ENCODE results near the gene RGS6.

The RGS6 gene

DNA sequence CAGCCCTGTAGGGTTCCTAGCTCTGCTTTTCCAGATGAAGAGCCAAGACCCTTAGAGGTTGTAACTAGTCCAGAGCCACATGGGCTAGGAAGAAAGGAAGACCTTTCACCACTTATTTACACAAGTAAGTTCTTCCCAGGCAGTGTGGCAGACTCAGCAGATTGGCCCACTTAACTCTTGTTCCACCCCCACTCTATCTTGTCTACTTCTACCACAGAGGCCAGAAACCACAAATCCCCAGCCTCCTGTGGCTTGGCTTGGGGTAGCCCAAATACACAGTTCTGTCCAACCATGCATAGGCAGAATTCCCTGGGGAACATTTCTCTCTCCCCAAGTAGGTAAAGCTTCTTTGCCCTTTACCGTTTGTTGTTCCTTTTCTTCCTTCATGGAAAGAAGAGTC lies 383.5 kb downstream of the RGS6 start:
- no peaks in the 10 kb centered on the region for H3K36me3 ChIP-seq (ENCODE audit: insufficient read depth, low read length)
- no peak overlapping the region for H3K27ac ChIP-seq (ENCODE audit: low read depth, low read length, poor library complexity, severe bottlenecking)
- H3F3A ChIP-seq (ENCODE audit: insufficient read depth, low read length): no peaks in the 10 kb centered on the region
- no peaks in the 10 kb centered on the region for H3K9me2 ChIP-seq (ENCODE audit: low read depth, low read length)
- H3K4me1 ChIP-seq (ENCODE audit: insufficient read depth, low read length, severe bottlenecking): no peaks in the 10 kb centered on the region
- H3K27me3 ChIP-seq (ENCODE audit: insufficient read depth, low read length): no peaks in the 10 kb centered on the region; the same call in 1 of the 2 replicates
- no peaks in the 10 kb centered on the region for H4K20me1 ChIP-seq (ENCODE audit: insufficient read depth, low read length)
- TF ChIP-seq, protein P1, sequence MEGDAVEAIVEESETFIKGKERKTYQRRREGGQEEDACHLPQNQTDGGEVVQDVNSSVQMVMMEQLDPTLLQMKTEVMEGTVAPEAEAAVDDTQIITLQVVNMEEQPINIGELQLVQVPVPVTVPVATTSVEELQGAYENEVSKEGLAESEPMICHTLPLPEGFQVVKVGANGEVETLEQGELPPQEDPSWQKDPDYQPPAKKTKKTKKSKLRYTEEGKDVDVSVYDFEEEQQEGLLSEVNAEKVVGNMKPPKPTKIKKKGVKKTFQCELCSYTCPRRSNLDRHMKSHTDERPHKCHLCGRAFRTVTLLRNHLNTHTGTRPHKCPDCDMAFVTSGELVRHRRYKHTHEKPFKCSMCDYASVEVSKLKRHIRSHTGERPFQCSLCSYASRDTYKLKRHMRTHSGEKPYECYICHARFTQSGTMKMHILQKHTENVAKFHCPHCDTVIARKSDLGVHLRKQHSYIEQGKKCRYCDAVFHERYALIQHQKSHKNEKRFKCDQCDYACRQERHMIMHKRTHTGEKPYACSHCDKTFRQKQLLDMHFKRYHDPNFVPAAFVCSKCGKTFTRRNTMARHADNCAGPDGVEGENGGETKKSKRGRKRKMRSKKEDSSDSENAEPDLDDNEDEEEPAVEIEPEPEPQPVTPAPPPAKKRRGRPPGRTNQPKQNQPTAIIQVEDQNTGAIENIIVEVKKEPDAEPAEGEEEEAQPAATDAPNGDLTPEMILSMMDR (IDR thresholded peaks at IDR 0.05; ENCODE audit: low read length): no peak
- TF ChIP-seq EZH2 (IDR thresholded peaks at IDR 0.05; ENCODE audit: borderline replicate concordance, low read length): no peak
- H3K79me2 ChIP-seq (ENCODE audit: insufficient read depth, low read length): no peaks in the 10 kb centered on the region
- H3K9me3 ChIP-seq (ENCODE audit: low read length): no peaks in the 10 kb centered on the region
- no peak overlapping the region for H3K9ac ChIP-seq (ENCODE audit: low read length)
- no peak overlapping the region for H3K4me2 ChIP-seq (ENCODE audit: low read length)
- no peak overlapping the region for H3K4me3 ChIP-seq (ENCODE audit: low read depth, low read length, poor library complexity, severe bottlenecking)
- no peak overlapping the region for H2AFZ ChIP-seq (ENCODE audit: low read length)

DNA sequence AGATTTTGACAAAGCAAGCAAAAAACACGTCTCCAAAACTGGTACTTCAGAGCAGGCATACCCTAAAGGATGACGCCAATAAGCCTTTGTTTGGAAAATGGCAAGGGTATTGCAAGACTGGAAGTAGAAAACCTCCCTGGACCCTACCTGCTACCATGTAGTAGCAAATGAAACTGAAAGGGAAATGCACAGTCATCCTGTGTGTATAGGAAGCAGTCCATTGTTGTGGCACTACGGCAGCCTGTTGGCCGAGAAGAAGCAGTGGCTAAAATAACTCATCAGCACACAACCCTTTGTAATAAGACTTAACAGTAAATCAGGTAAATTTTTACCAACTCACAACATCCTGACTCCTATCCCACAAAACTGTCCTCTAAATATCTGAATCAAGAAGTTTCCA lies 386.4 kb downstream of the RGS6 start:
- no peaks in the 10 kb centered on the region for H4K20me1 ChIP-seq (ENCODE audit: insufficient read depth, low read length)
- H3F3A ChIP-seq (ENCODE audit: insufficient read depth, low read length): no peaks in the 10 kb centered on the region
- no peaks in the 10 kb centered on the region for H3K9me2 ChIP-seq (ENCODE audit: low read depth, low read length)
- H3K9ac ChIP-seq (ENCODE audit: low read length): no peak overlapping the region
- H3K4me2 ChIP-seq (ENCODE audit: low read length): no peak overlapping the region
- TF ChIP-seq, protein P1 (IDR thresholded peaks at IDR 0.05; ENCODE audit: low read length): no peak
- TF ChIP-seq EZH2 (IDR thresholded peaks at IDR 0.05; ENCODE audit: borderline replicate concordance, low read length): no peak
- H3K9me3 ChIP-seq (ENCODE audit: low read length): no peaks in the 10 kb centered on the region
- no peaks in the 10 kb centered on the region; the same call in 1 of the 2 replicates for H3K27me3 ChIP-seq (ENCODE audit: insufficient read depth, low read length)
- H2AFZ ChIP-seq (ENCODE audit: low read length): no peak overlapping the region
- H3K36me3 ChIP-seq (ENCODE audit: insufficient read depth, low read length): no peaks in the 10 kb centered on the region
- no peak overlapping the region for H3K27ac ChIP-seq (ENCODE audit: low read depth, low read length, poor library complexity, severe bottlenecking)
- no peaks in the 10 kb centered on the region for H3K79me2 ChIP-seq (ENCODE audit: insufficient read depth, low read length)
- H3K4me3 ChIP-seq (ENCODE audit: low read depth, low read length, poor library complexity, severe bottlenecking): no peak overlapping the region
- no peaks in the 10 kb centered on the region for H3K4me1 ChIP-seq (ENCODE audit: insufficient read depth, low read length, severe bottlenecking)

DNA sequence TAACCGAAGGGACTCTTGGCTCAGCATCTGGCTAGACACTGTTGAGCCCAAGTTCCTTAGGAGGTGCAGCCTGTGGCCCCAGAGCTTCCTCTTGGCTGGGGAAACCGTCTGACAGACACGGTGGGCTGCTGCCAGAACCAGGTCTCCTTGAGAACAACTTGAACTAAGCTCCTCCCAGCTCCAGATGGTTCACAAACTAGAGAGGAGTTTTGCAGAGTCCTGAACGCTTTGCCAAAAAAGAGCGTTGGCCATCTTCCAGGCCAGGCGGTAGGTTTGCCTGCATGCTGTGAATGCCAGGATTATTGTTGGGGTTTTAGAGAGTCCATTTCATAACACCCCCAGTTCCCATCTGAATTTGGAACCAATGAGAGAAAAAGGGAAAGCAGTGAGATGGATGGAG lies 399.8 kb downstream of the RGS6 start:
- Histone ChIP-seq H3K36me3 (ENCODE audit: insufficient read depth, low read length) (no peaks in the 10 kb centered on the region), H3K9me2 (ENCODE audit: low read depth, low read length) (no peaks in the 10 kb centered on the region), H3K4me2 (ENCODE audit: low read length) (no peak overlapping the region), H4K20me1 (ENCODE audit: insufficient read depth, low read length) (no peaks in the 10 kb centered on the region), H3K4me1 (ENCODE audit: insufficient read depth, low read length, severe bottlenecking) (no peaks in the 10 kb centered on the region), H3K27ac (ENCODE audit: low read depth, low read length, poor library complexity, severe bottlenecking) (no peak overlapping the region), H3K79me2 (ENCODE audit: insufficient read depth, low read length) (no peaks in the 10 kb centered on the region), H2AFZ (ENCODE audit: low read length) (no peak overlapping the region), H3K9me3 (ENCODE audit: low read length) (no peaks in the 10 kb centered on the region), H3K9ac (ENCODE audit: low read length) (no peak overlapping the region), H3K4me3 (ENCODE audit: low read depth, low read length, poor library complexity, severe bottlenecking) (no peak overlapping the region), H3K27me3 (ENCODE audit: insufficient read depth, low read length) (no peaks in the 10 kb centered on the region), H3F3A (ENCODE audit: insufficient read depth, low read length) (no peaks in the 10 kb centered on the region)
- TF ChIP-seq, protein P1 (IDR thresholded peaks at IDR 0.05; ENCODE audit: low read length): no peak
- TF ChIP-seq EZH2 (IDR thresholded peaks at IDR 0.05; ENCODE audit: borderline replicate concordance, low read length): no peak

All from OCI-LY1 (cell line).